Measurements from ENCODE around the gene FXR1.

GRCh38 chr3:180912304-180913296 is at the start of gene FXR1:
- TF ChIP-seq CTCF (IDR thresholded peaks at IDR 0.05) (peak; percentile 44 to 94), POLR2A (IDR thresholded peaks at IDR 0.05) (peak in 1 of 2 donors; percentile 62), POLR2AphosphoS5 (IDR thresholded peaks at IDR 0.05) (no peak)

Data from suprapubic skin (tissue), 4 donors.